IPS-18a (cell line): ENCODE measurements around the gene BIRC2.
"Not testable (repeated sequence)": the region's sequence is repeated elsewhere in the genome, so short reads cannot be mapped to it uniquely, and the experiment has no call there.

Source experiments
- H3K27ac ChIP-seq: one replicate; pipeline ENCODE4 v1.5.1; 2013; ENCODE audit warnings: low read length
- H3K27me3 ChIP-seq: one replicate; pipeline ENCODE4 v1.6.1; 2013; ENCODE audit warnings: mild to moderate bottlenecking, low read length; ENCODE audit not compliant: control insufficient read depth, insufficient read depth
- H3K36me3 ChIP-seq: one replicate; pipeline ENCODE4 v1.6.1; 2013; ENCODE audit warnings: low read depth, low read length; ENCODE audit not compliant: control insufficient read depth
- H3K4me1 ChIP-seq: one replicate; pipeline ENCODE4 v1.6.1; 2013; ENCODE audit warnings: low read depth, low read length; ENCODE audit not compliant: control insufficient read depth
- H3K4me3 ChIP-seq: one replicate; pipeline ENCODE4 v1.5.1; 2013; ENCODE audit warnings: low read length
- H3K9ac ChIP-seq: one replicate; pipeline ENCODE4 v1.6.1; 2013; ENCODE audit warnings: mild to moderate bottlenecking, low read length, moderate library complexity
- H3K9me3 ChIP-seq: one replicate; pipeline ENCODE4 v1.6.1; 2013; ENCODE audit warnings: low read depth, low read length; ENCODE audit not compliant: control insufficient read depth

The BIRC2 gene

DNA sequence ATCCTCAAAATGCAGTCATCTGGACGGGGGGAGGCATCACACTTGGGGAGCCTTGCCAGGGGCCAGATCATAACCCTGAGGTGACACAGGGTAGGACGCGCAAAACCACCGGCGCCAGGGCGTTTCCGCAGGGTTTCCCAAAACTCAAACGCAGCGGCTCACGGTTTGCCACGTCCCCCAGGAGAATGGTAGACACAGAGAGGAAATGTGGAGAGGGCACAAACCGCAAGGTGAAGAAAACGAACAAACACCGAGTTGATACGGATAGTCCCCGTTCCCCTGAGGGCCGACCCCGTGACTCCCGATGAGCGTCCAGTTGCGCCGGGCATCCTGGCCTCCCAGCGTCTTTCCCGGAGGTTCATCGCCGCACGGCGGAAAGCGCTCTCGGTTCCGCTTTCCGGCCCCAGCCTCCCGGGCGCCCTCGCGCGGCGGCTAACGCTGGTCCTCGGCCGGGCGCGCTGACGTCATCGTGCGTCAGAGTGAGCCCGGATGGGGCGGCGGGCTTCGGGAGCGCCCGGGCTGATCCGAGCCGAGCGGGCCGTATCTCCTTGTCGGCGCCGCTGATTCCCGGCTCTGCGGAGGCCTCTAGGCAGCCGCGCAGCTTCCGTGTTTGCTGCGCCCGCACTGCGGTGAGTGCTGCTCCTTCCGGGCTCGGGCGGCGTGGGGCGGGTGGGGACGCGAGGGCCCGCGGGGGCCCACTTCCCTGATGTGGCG is at the start of gene BIRC2:
BIRC2 (plus strand) TSS at position 467 of the 714 bp plus-strand sequence. CDS start 2,641 bp downstream, outside the sequence.
- peak within 1 kb of the TSS; percentile 85 for H3K9ac ChIP-seq
- no peaks in the 10 kb centered on the region for H3K27me3 ChIP-seq
- H3K9me3 ChIP-seq: no peaks in the 10 kb centered on the region
- peaks cover 12% of the 10 kb centered on the region for H3K4me1 ChIP-seq
- H3K27ac ChIP-seq: peak within 1 kb of the TSS; percentile 59
- H3K4me3 ChIP-seq: peak within 1 kb of the TSS; percentile 99
- no peaks in the 10 kb centered on the region for H3K36me3 ChIP-seq

DNA sequence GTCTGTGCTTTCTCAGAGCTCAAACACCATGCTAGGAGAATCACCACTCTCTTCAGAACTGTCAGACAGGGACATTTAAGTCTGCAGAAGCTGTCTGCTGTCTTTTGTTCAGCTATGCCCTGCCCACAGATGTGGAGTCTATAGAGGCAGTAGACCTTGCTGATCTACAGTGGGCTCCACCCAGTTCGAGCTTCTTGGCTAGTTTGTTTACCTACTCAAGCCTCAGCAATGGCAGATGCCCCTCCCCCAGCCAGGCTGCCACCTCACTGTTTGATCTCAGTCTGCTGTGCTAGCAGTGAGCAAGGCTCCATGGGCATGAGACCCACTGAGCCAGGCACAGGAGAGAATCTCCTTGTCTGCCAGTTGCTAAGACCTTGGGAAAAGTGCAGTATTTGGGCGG is 46.2 kb upstream of the BIRC2 start:
- not testable (repeated sequence) for H3K27ac ChIP-seq, H3K9ac ChIP-seq, H3K4me3 ChIP-seq, H3K9me3 ChIP-seq, H3K27me3 ChIP-seq, H3K36me3 ChIP-seq, H3K4me1 ChIP-seq

DNA sequence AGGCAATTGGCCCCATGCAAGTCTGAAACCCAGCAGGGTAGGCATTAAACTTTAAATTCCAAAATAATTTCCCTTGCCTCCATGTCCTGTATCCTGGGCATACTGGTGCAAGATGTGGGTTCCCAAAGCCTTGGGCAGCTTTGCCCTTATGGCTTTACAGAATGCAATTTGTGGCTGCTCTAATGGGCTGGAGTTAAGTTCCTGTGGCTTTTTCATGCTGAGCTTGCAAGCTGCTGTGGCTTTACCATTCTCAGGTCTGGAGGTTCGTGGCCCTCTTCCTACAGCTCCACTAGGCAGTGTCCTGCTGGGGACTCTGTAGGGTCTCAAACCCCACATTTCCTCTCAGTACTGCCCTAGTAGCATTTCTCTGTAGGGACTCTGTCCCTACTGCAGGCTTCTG is 44.8 kb upstream of the BIRC2 start:
- Histone ChIP-seq H3K4me1 (no peaks in the 10 kb centered on the region), H3K4me3 (no peak overlapping the region), H3K27ac (no peak overlapping the region), H3K9me3 (peaks cover 9% of the 10 kb centered on the region), H3K36me3 (no peaks in the 10 kb centered on the region), H3K9ac (no peak overlapping the region), H3K27me3 (no peaks in the 10 kb centered on the region)

DNA sequence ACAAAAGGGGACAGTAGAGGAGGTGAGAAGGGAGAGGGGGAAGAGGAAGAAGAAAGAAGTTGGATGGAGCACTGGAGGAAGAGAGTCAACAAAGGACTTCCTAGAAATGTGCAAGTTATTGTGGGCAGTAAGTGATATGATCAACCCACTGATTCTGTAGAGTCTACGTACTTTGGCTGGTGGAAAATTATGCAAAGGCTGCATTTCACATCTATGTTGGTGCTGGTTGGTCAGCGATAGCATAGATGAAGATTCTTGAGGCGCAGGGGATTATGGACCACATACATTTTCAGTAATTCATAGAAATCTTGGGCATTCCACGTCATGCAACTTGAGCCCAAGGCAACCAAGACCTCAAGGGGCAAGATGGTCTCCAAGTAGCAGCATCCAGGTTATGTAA is 42.3 kb upstream of the BIRC2 start:
- H3K36me3 ChIP-seq: no peaks in the 10 kb centered on the region
- peaks cover 9% of the 10 kb centered on the region for H3K9me3 ChIP-seq
- no peaks in the 10 kb centered on the region for H3K4me1 ChIP-seq
- H3K4me3 ChIP-seq: no peak overlapping the region
- no peaks in the 10 kb centered on the region for H3K27me3 ChIP-seq
- H3K9ac ChIP-seq: no peak overlapping the region
- H3K27ac ChIP-seq: no peak overlapping the region

DNA sequence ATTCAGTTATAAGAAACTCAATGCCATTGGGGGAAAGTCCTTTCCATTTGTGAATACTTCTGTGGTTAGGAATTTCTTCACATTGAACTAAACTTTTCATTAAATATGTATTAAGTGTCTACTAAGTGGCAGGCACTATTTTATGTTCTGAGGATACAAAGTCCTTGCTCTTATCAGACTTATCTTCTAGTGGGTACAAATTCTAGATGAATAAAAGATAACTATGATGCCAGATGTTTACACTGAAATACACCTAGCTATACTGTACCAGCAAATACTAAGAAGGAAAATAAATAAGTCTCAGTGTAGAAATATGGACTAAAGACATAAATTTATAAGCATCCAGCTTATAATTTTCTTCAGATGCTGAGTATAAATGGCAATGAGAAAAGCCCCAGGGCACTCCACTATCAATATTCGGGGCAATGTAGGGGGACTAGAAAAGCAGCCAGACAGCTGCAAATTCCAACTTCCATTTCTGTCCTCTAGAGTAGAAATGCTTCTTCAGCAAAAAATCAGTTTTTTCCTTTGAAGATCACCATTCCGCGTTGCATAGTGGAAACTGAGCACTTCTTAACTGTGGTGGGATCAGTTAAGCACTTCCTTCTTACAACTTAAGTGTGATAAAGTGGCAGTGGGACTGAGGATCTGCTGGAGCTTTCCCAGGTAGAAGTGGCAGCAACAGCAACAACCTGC is 41.5 kb upstream of the BIRC2 start:
- H3K36me3 ChIP-seq: no peaks in the 10 kb centered on the region
- H3K9ac ChIP-seq: no peak overlapping the region
- no peak overlapping the region for H3K4me3 ChIP-seq
- H3K27ac ChIP-seq: no peak overlapping the region
- no peaks in the 10 kb centered on the region for H3K4me1 ChIP-seq
- no peaks in the 10 kb centered on the region for H3K27me3 ChIP-seq
- H3K9me3 ChIP-seq: peaks cover 9% of the 10 kb centered on the region

DNA sequence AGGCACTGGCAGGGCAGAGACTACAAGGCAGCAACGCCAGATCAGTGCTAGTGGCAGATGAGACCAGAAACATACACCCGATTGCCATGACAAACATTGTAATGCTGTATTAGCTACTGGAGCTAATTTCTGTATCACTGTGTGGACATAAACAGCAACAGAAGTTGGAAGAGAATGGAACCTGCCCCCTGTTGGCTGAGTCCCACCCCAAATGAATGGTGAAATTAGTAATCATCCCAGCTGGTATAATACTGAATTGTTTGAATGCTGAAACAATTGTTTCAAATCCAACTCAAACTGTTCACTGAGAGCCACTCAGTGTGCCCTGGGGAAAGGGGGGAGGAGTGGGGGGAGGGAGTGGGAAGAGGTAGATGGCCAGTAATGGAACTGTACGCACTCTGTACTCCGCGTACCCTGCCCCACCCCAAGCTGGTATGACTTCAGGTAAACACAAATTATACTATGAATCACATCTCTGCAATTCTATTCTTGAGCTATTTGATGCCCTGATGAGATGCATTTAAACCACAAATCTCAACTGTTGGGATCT is 40.9 kb upstream of the BIRC2 start:
- H3K27me3 ChIP-seq: no peaks in the 10 kb centered on the region
- no peak overlapping the region for H3K9ac ChIP-seq
- H3K4me3 ChIP-seq: no peak overlapping the region
- H3K27ac ChIP-seq: no peak overlapping the region
- H3K36me3 ChIP-seq: no peaks in the 10 kb centered on the region
- H3K4me1 ChIP-seq: no peaks in the 10 kb centered on the region
- H3K9me3 ChIP-seq: peaks cover 9% of the 10 kb centered on the region

DNA sequence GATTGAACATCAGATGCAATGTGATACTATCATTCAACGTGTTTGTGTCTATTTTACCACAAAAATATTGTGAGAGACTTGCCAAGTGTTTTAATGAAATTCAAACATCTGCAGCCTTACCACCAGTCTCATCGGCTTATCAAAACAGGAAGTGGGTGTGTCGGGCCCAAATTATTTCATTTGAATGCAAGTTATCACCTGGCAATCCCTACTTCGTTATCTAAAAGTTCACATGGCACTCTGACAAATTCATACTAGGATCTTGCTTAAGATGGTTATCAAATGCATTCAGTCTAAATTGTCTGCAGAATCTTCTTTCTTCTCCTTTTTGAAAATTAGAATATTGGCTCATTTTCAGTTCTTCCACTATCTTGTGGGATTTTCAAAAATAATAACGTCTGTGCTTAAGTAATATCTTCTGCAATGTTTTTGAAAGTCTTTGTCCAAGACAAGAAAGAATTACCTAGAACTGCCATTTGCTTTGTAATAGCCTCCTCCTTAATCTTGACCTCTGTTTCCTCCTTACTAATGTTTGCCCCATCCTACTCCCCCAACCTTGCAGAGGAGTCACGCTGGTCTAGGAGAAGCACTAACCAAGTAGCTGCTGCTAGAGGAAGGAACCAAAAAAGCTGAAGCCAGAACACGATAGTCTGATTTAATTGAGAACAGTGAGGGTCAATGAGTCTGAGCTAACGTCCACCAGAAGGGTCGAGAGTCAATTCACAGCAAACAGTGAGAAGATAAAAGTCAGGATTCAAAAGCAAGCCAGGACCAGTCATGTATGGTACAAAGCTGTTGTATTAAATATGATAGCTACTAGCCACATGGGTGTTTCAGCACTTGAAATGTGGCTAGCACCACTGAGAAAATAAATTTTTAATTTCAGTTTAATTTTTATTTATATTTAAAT is 39.9 kb upstream of the BIRC2 start:
- H3K9ac ChIP-seq: no peak overlapping the region
- H3K9me3 ChIP-seq: peaks cover 7% of the 10 kb centered on the region
- H3K27me3 ChIP-seq: no peaks in the 10 kb centered on the region
- no peaks in the 10 kb centered on the region for H3K4me1 ChIP-seq
- H3K4me3 ChIP-seq: no peak overlapping the region
- H3K36me3 ChIP-seq: no peaks in the 10 kb centered on the region
- no peak overlapping the region for H3K27ac ChIP-seq

DNA sequence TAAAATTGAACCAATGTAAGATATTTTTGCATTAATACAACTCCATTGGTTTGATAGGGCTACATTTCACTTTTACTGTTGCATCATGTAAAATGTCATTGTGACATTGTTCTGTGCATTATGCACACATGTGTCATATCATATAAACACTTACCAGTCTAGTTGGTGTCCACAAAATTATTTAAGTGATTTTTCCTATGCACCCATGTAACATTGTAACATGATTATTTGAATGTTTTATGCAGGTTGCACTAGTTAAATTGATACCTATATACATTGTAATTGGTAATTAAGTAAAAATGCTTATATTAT is 39.3 kb upstream of the BIRC2 start:
- Histone ChIP-seq H3K4me3 (no peak overlapping the region), H3K27ac (no peak overlapping the region)

DNA sequence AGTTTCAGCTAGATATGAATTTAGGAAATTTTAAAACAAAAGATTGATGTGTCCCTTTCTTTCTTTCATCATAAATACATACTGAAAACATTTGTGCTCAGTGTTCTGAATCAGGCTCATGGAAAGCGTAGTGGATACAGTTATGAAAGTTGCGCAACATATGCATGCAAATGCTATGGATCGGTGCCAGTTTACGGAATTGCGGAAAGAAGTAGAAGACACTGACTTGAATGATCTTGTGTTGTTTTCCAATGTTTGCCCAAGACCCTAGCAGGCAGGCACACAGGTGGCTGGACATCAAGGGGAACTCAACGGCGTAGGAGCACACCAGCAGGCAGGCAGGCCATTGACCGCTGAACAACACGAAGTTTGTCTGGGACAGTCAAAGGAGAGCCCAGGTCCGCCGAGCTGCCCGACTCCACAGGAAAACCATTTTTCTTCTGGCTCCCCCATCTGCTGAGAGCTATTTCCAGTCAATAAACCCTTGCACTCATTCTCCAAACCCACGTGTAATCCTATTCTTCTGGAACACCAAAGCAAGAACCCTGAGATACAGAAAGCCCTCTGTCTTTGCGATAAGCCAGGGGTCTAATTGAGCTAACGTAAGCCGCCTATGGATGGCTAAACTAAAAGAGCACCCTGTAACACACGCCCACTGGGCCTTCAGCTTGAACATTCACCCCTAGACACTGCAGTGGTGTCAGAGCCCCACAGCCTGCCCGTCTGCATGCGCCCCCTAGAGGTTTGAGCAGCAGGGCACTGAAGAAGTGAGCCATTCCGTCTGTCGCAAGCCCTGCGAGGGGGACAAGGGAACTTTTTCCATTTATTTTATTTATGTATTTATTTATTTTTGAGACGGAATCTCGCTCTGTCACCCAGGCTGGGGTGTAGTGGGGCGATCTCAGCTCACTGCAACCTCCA is 37.1 kb upstream of the BIRC2 start:
- no peak overlapping the region for H3K9ac ChIP-seq
- no peaks in the 10 kb centered on the region for H3K9me3 ChIP-seq
- no peaks in the 10 kb centered on the region for H3K4me1 ChIP-seq
- no peak overlapping the region for H3K27ac ChIP-seq
- no peaks in the 10 kb centered on the region for H3K27me3 ChIP-seq
- H3K36me3 ChIP-seq: no peaks in the 10 kb centered on the region
- no peak overlapping the region for H3K4me3 ChIP-seq

More for the DNA sequence above, 39.3 kb upstream of the BIRC2 start:
- H3K9ac ChIP-seq: no peak overlapping the region
- H3K9me3 ChIP-seq: peaks cover 1% of the 10 kb centered on the region
- H3K27me3 ChIP-seq: no peaks in the 10 kb centered on the region
- H3K36me3 ChIP-seq: no peaks in the 10 kb centered on the region
- no peaks in the 10 kb centered on the region for H3K4me1 ChIP-seq

DNA sequence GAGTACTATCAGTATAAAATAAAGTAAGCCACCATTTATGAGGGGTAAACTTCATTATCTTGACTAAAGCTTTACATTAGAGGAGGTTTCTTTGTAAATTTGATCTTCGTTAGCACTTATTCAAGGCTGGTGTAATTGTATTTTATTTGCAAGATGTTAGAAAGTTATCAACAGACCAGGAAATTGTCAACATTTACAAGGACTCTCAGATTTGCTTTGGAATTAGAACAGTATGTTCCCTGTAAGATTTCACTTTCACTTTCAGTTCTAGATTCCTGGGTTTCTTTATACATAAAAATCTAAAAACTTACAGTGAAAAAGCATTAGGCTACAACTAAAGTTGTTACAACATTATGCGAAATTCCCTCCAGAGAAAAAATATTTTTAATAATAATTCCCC is 34.3 kb upstream of the BIRC2 start:
- Histone ChIP-seq H3K27ac (no peak overlapping the region), H3K36me3 (no peaks in the 10 kb centered on the region), H3K4me1 (no peaks in the 10 kb centered on the region), H3K27me3 (peaks cover 1% of the 10 kb centered on the region), H3K9me3 (no peaks in the 10 kb centered on the region), H3K9ac (no peak overlapping the region), H3K4me3 (no peak overlapping the region)
